Stimulated activated CD4-positive, alpha-beta T cell treated with anti-CD3 and anti-CD28 coated beads, Interleukin-15, amount 100 ng/mL, for 1 hour (primary cell): ENCODE results near the gene CENPM.

ENCODE experiments used
- DNase-seq, 2 donors: peaks; one replicate each; pipeline ENCODE4 v3.0.0-alpha.2; 2020; ENCODE audit warnings: low read depth in 1 of 2, low spot score in 1 of 2

Gene CENPM

GRCh38 chr22:41900652-41901312 is 46.2 kb downstream of the CENPM start:
- no peak for DNase-seq

DNA sequence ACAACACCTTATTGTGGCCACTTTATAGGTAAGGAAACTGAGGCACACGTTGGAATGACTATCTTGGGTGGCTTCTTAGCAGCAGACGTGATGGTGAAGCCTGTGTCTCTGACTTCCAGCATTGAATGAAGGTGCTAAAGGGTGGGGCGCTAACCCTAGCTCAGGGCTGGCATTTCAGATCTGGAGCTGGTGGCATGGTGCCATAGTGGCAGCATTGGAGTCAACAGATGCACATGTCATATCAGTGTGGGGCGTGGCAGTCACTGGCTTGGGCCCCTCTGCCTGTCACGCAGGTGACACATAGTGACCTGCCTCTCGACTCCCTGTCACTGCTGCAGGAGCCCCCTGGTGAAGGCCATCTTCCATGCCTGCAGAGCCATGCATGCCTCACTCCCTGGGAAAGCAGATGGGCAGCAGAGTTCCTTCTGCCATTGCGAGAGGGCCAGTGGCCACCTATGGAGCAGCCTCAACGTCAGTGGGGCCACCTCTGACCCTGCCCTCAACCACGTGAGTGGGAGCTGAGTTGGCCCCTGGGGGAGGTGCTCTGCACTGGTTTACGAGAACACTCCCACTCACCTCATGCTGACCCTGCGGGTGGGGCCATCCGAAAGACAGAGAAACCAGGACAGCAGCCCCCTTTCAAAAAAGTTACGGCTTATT is 46.8 kb downstream of the CENPM start:
- no peak for DNase-seq

GRCh38 chr22:41899110-41899509 is 47.8 kb downstream of the CENPM start:
- no peak for DNase-seq

DNA sequence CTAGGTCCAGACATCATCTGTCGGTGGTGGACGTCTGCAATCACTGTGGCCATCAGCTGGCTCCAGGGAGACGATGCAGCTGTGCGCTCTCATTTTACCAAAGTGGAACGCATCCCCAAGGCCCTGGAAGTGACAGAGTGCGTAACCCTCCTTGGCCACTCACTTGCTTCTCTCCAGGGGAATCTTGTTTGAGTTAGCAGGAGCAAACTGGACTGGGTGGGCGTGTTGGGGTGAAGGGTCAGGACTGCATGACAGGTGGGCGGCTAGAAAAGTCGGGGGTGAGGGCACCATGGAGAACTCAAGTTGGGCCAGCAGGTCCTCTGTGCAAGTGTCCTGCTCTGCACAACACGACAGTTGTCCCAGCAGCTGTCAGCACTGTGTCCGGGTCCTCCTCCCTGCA is 48.3 kb downstream of the CENPM start:
- no peak for DNase-seq

GRCh38 chr22:41893591-41894375 is 53.2 kb downstream of the CENPM start:
- no peak for DNase-seq

GRCh38 chr22:41892721-41893120 is 54.2 kb downstream of the CENPM start:
- no peak for DNase-seq

DNA sequence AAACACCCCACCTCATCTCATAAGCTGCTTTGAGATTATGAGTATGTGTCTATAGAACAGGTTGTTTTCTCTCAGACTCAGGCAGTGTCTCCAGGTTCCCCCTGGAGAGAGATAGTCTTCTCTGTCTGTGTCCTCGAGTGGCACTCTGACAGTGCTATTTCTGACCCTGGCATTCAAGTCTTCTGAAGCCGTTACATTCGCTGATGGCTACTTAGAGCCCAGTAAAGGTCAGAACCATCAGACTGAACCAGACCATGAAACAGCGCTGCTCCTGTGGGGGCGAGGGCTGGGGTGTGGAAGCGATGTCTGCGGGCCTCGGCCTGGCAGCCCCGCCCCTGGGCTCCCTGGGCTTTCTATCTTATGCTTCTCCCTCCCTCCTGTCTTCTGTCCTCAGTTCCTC is 55.5 kb downstream of the CENPM start:
- DNase-seq, result no peak
